SK-N-SH (cell line): ENCODE measurements around the gene MFAP4. TPM values are rescaled to one million over a fixed set of nuclear protein-coding genes. Genes with fewer than 3 reads are reported as not detected.

Experiments used
- CTCF ChIA-PET: fragments of 300-600, 350-600 bp; formaldehyde crosslinking; extraction: SDS; loops from one replicate; lab custom pipeline; 2021; lab: Yijun Ruan, JAX
- POLR2A ChIA-PET: fragments of 350-600 bp; sonication (Branson Sonifier 250); formaldehyde crosslinking; extraction: SDS; loops from one replicate; lab custom pipeline; 2020; ENCODE audit warnings: antibody characterized with exemption, inconsistent platforms; lab: Yijun Ruan, JAX
- DNase-seq: peaks from one replicate; pipeline ENCODE4 v3.0.0; 2012
- H2AFZ ChIP-seq: fragments of 200-600 bp; sonication (generic); 2 replicates; pipeline ENCODE4 v1.8.1; 2016; ENCODE audit warnings: antibody characterized with exemption, mild to moderate bottlenecking, low read depth
- H3F3A ChIP-seq: fragments of 200-600 bp; sonication (generic); replicated peaks from 2 replicates; pipeline ENCODE3; 2016; ENCODE audit warnings: antibody characterized with exemption, mild to moderate bottlenecking; ENCODE audit not compliant: insufficient read depth
- H3K27ac ChIP-seq, 2 experiments: fragments of 200-500 bp in 1 of 2; fragments of 200-600 bp in 1 of 2; sonication (Bioruptor generic) in 1 of 2; sonication (generic), shearing (Covaris generic) in 1 of 2; 2 replicates each; pipeline versions ENCODE4 v1.5.1 to v1.6.1; 2014 to 2016; ENCODE audit warnings: low read depth in 2 of 2, inconsistent platforms in 1 of 2, low read length in 1 of 2, mild to moderate bottlenecking in 1 of 2, mixed read lengths in 1 of 2
- H3K27me3 ChIP-seq: fragments of 200-600 bp; sonication (generic), shearing (Covaris generic); 2 replicates; pipeline ENCODE4 v1.6.1; 2016; ENCODE audit warnings: mixed run types; ENCODE audit not compliant: insufficient read depth
- H3K36me3 ChIP-seq, 2 experiments: fragments of 200-500 bp in 1 of 2; fragments of 200-600 bp in 1 of 2; sonication (Bioruptor generic) in 1 of 2; sonication (generic) in 1 of 2; replicated peaks in 1 of 2; 2 replicates each; pipeline versions ENCODE3 to v1.5.1; 2014 to 2016; ENCODE audit warnings: low read length in 1 of 2, mild to moderate bottlenecking in 1 of 2; ENCODE audit not compliant: insufficient read depth in 2 of 2, control insufficient read depth in 1 of 2
- H3K4me1 ChIP-seq, 2 experiments: fragments of 200-500 bp in 1 of 2; fragments of 200-600 bp in 1 of 2; sonication (Bioruptor generic) in 1 of 2; sonication (generic), shearing (Covaris generic) in 1 of 2; 2 replicates each; pipeline versions ENCODE4 v1.5.1 to v1.6.1; 2014 to 2016; ENCODE audit warnings: low read depth in 1 of 2, low read length in 1 of 2, mixed run types in 1 of 2; ENCODE audit not compliant: insufficient read depth in 2 of 2, control insufficient read depth in 1 of 2
- H3K4me2 ChIP-seq: fragments of 200-600 bp; sonication (generic), shearing (Covaris generic); 2 replicates; pipeline ENCODE4 v1.6.1; 2017; ENCODE audit warnings: mixed run types
- H3K4me3 ChIP-seq, 2 experiments: fragments of 200-500 bp in 1 of 2; fragments of 200-600 bp in 1 of 2; sonication (Bioruptor generic) in 1 of 2; sonication (generic), shearing (Covaris generic) in 1 of 2; 2 replicates each; pipeline versions ENCODE4 v1.5.1 to v1.8.1; 2014 to 2016; ENCODE audit warnings: low read depth in 2 of 2, inconsistent platforms in 1 of 2, low read length in 1 of 2, mild to moderate bottlenecking in 1 of 2, mixed read lengths in 1 of 2, moderate library complexity in 1 of 2
- H3K79me2 ChIP-seq: fragments of 200-600 bp; sonication (generic); 2 replicates; pipeline ENCODE4 v1.8.1; 2017; ENCODE audit warnings: mild to moderate bottlenecking; ENCODE audit not compliant: insufficient read depth
- H3K9ac ChIP-seq: fragments of 200-600 bp; sonication (generic); 2 replicates; pipeline ENCODE4 v1.6.1; 2017; ENCODE audit warnings: mixed run types
- H3K9me2 ChIP-seq: fragments of 200-600 bp; sonication (generic); 2 replicates; pipeline ENCODE4 v1.6.1; 2017; ENCODE audit warnings: mixed run types
- H3K9me3 ChIP-seq: fragments of 200-600 bp; sonication (generic); 2 replicates; pipeline ENCODE4 v1.6.1; 2017; ENCODE audit warnings: mixed run types, mild to moderate bottlenecking, moderate library complexity
- H4K20me1 ChIP-seq: fragments of 200-600 bp; sonication (generic); 2 replicates; pipeline ENCODE4 v1.6.1; 2017; ENCODE audit warnings: mild to moderate bottlenecking, mixed run types; ENCODE audit not compliant: insufficient read depth
- CTCF ChIP-seq: fragments of 200-600 bp; sonication (generic); IDR thresholded peaks from 2 replicates; pipeline ENCODE4 v1.6.1; 2017; ENCODE audit warnings: antibody characterized with exemption, mild to moderate bottlenecking, moderate library complexity
- EZH2phosphoT487 ChIP-seq: fragments of 200-600 bp; sonication (generic); IDR thresholded peaks from 2 replicates; pipeline ENCODE4 v1.6.1; 2017; ENCODE audit warnings: low read depth, mixed run types, mild to moderate bottlenecking, antibody characterized with exemption, moderate library complexity, borderline replicate concordance
- FOXJ3 ChIP-seq: sonication (generic); formaldehyde crosslinking; IDR thresholded peaks from 2 replicates; pipeline ENCODE4 v1.5.1; 2020; ENCODE audit warnings: mild to moderate bottlenecking, missing genetic modification reagents
- FOXM1 ChIP-seq: IDR thresholded peaks from 2 replicates; pipeline ENCODE4 v1.4.0; 2012; ENCODE audit warnings: low read depth, mild to moderate bottlenecking
- GATA2 ChIP-seq: sonication (generic); formaldehyde crosslinking; IDR thresholded peaks from 2 replicates; pipeline ENCODE4 v1.5.0; 2020; ENCODE audit warnings: mild to moderate bottlenecking, missing genetic modification reagents
- JUND ChIP-seq: IDR thresholded peaks from 2 replicates; pipeline ENCODE4 v1.4.0; 2012
- MXI1 ChIP-seq: IDR thresholded peaks from 2 replicates; pipeline ENCODE4 v1.6.1; 2012; ENCODE audit warnings: mild to moderate bottlenecking, low read depth, low read length, improper control_type of control experiment
- NFIC ChIP-seq: IDR thresholded peaks from 2 replicates; pipeline ENCODE4 v1.4.0; 2012; ENCODE audit warnings: borderline replicate concordance
- NRF1 ChIP-seq: IDR thresholded peaks from 2 replicates; pipeline ENCODE4 v1.6.1; 2012; ENCODE audit warnings: low read depth, mild to moderate bottlenecking, low read length
- PBX3 ChIP-seq: IDR thresholded peaks from 2 replicates; pipeline ENCODE4; 2012
- RAD21 ChIP-seq: IDR thresholded peaks from 2 replicates; pipeline ENCODE4 v1.6.1; 2012; ENCODE audit warnings: mild to moderate bottlenecking, low read length
- RCOR1 ChIP-seq: fragments of 150-350 bp; IDR thresholded peaks from 2 replicates; pipeline ENCODE4 v1.6.1; 2017; ENCODE audit warnings: antibody characterized with exemption, low read length
- REST ChIP-seq: IDR thresholded peaks from 2 replicates; pipeline ENCODE4 v1.6.1; 2012; ENCODE audit warnings: mild to moderate bottlenecking, low read depth, low read length, moderate library complexity
- SIN3A ChIP-seq: IDR thresholded peaks from 2 replicates; pipeline ENCODE4 v1.6.1; 2012; ENCODE audit warnings: low read depth, mild to moderate bottlenecking, low read length, moderate library complexity, borderline replicate concordance
- SMC3 ChIP-seq: IDR thresholded peaks from 2 replicates; pipeline ENCODE4 v1.6.1; 2012; ENCODE audit warnings: low read depth, low read length, improper control_type of control experiment
- USF2 ChIP-seq: fragments of 150-350 bp; IDR thresholded peaks from 2 replicates; pipeline ENCODE4 v1.6.1; 2017; ENCODE audit warnings: antibody characterized with exemption, low read length, low read depth, borderline replicate concordance
- YY1 ChIP-seq: IDR thresholded peaks from 2 replicates; pipeline ENCODE4 v1.4.0; 2012; ENCODE audit warnings: low read depth, mild to moderate bottlenecking
- ZBTB33 ChIP-seq: IDR thresholded peaks from 2 replicates; pipeline ENCODE4 v1.4.0; 2012; ENCODE audit warnings: low read depth, borderline replicate concordance
- WGBS: methylation state at CpG from one replicate; pipeline ENCODE4 v1.1.6; 2017; ENCODE audit warnings: low lambda C conversion rate; 5-methylcytosine and 5-hydroxymethylcytosine counted together
- polyA plus RNA-seq, 3 experiments: library from polyadenylated mRNA; depleted of rRNA; stranded (reverse); fragments of >200 nt; gene quantifications; 2 replicates each; pipeline ENCODE4 v1.2.3, GENCODE V29; 2012

MFAP4 gene
- polyA plus RNA-seq, 1 of the 3 experiments (the other 2 are of a cell fraction), result 120 TPM

GRCh38 chr17:19337712-19338023 lies 49.3 kb downstream of the MFAP4 start:
- POLR2A ChIA-PET, result interaction anchor here (0.5 kb wide), 1 partner anchor 32 kb away, joined by 3 read pairs; no protein-coding TSS in a partner anchor
- no peak for DNase-seq
- no peaks in the 10 kb centered on the region for H3F3A ChIP-seq
- TF ChIP-seq MXI1, result no peak
- TF ChIP-seq EZH2phosphoT487, result no peak
- no peak for TF ChIP-seq FOXM1
- TF ChIP-seq CTCF, result no peak
- TF ChIP-seq ZBTB33, result no peak
- TF ChIP-seq PBX3, result no peak
- TF ChIP-seq RCOR1, result no peak
- no peak for TF ChIP-seq FOXJ3 (CRISPR knock-in tag)
- no peak for TF ChIP-seq YY1
- TF ChIP-seq JUND, result no peak
- TF ChIP-seq REST, result no peak
- TF ChIP-seq USF2, result no peak
- no peak for TF ChIP-seq SIN3A
- no peak for TF ChIP-seq NRF1
- no peak for TF ChIP-seq RAD21
- TF ChIP-seq GATA2 (CRISPR knock-in tag), result no peak
- no peak for TF ChIP-seq NFIC
- no peak for TF ChIP-seq SMC3
- H3K79me2 ChIP-seq, result no peaks in the 10 kb centered on the region
- 76% methylated on average over 2 of the region's 2 CpGs for WGBS
- H3K4me3 ChIP-seq, result no peak overlapping the region
- CTCF ChIA-PET, result interaction anchor here (0.6 to 2.0 kb wide), 6 partner anchors 9 to 109 kb away, joined by 3 to 6 read pairs (median 4); no protein-coding TSS in a partner anchor
- no peak overlapping the region for H2AFZ ChIP-seq
- H3K4me1 ChIP-seq, result peaks cover 5 to 6% of the 10 kb centered on the region in 2 experiments; a peak in 2 of 4 replicates
- no peaks in the 10 kb centered on the region for H3K9me3 ChIP-seq
- H3K9me2 ChIP-seq, result no peaks in the 10 kb centered on the region
- no peak overlapping the region for H3K4me2 ChIP-seq
- H4K20me1 ChIP-seq, result no peaks in the 10 kb centered on the region
- no peak overlapping the region for H3K27ac ChIP-seq
- no peak overlapping the region for H3K9ac ChIP-seq
- peaks cover 3 to 4% of the 10 kb centered on the region in 2 experiments for H3K36me3 ChIP-seq
- no peaks in the 10 kb centered on the region for H3K27me3 ChIP-seq
